ENCODE data around the gene PBX1. TPM values are rescaled to one million over a fixed set of nuclear protein-coding genes. Genes with fewer than 3 reads are reported as not detected.
A peak's percentile ranks its signal among the peaks of the same experiment; 100 is the strongest.

Gene PBX1
- total RNA-seq, 1 donor from 2014 or later: 29.7 TPM

DNA sequence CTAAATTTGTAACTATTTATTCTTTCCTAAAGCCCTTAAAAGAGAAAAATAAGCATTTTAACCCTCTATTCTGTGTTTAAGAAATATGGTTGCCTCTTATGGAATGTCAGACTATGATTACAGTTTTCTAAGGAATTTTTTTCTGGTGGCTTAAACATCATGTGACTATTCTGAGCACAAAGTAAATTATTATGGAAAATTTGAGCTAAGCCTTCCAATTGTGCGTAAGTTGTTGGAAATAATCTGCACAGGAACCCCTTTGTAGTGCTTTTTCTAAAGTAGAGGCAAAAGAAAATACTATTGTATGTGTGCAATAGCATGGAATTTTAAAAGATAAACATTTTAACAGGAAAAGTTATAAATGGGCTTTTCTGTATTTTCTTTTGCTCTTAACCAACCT is 254.8 kb downstream of the PBX1 start:
- Mint-ChIP-seq H3K36me3 (ENCODE audit: unreplicated experiment) (peaks cover 15% of the 10 kb centered on the region), H3K27me3 (ENCODE audit: unreplicated experiment) (no peaks in the 10 kb centered on the region), H3K4me1 (ENCODE audit: unreplicated experiment) (peaks cover 4% of the 10 kb centered on the region), H3K4me3 (ENCODE audit: unreplicated experiment) (no peak overlapping the region), H3K9me3 (ENCODE audit: unreplicated experiment) (peaks cover 4% of the 10 kb centered on the region), H3K27ac (ENCODE audit: unreplicated experiment) (no peak overlapping the region)
- DNase-seq (ENCODE audit: extremely low spot score, unreplicated experiment): no peak
- no peak for TF ChIP-seq CTCF (IDR thresholded peaks at IDR 0.05)

GRCh38 chr1:164821648-164822047 is 262.7 kb downstream of the PBX1 start:
- no peak overlapping the region for H3K27ac Mint-ChIP-seq (ENCODE audit: unreplicated experiment)
- peaks cover 14% of the 10 kb centered on the region for H3K4me1 Mint-ChIP-seq (ENCODE audit: unreplicated experiment)
- H3K4me3 Mint-ChIP-seq (ENCODE audit: unreplicated experiment): no peak overlapping the region
- DNase-seq (ENCODE audit: extremely low spot score, unreplicated experiment): no peak
- TF ChIP-seq CTCF (IDR thresholded peaks at IDR 0.05): no peak
- peaks cover 11% of the 10 kb centered on the region for H3K36me3 Mint-ChIP-seq (ENCODE audit: unreplicated experiment)
- no peaks in the 10 kb centered on the region for H3K27me3 Mint-ChIP-seq (ENCODE audit: unreplicated experiment)
- peaks cover 3% of the 10 kb centered on the region for H3K9me3 Mint-ChIP-seq (ENCODE audit: unreplicated experiment)

GRCh38 chr1:164823486-164824279 is 264.7 kb downstream of the PBX1 start:
- H3K4me3 Mint-ChIP-seq (ENCODE audit: unreplicated experiment): no peak overlapping the region
- peaks cover 3% of the 10 kb centered on the region for H3K9me3 Mint-ChIP-seq (ENCODE audit: unreplicated experiment)
- H3K27me3 Mint-ChIP-seq (ENCODE audit: unreplicated experiment): no peaks in the 10 kb centered on the region
- peaks cover 14% of the 10 kb centered on the region for H3K4me1 Mint-ChIP-seq (ENCODE audit: unreplicated experiment)
- TF ChIP-seq CTCF (IDR thresholded peaks at IDR 0.05): no peak
- peaks cover 11% of the 10 kb centered on the region for H3K36me3 Mint-ChIP-seq (ENCODE audit: unreplicated experiment)
- DNase-seq (ENCODE audit: extremely low spot score, unreplicated experiment): no peak
- peak overlapping the region; percentile 10 for H3K27ac Mint-ChIP-seq (ENCODE audit: unreplicated experiment)

DNA sequence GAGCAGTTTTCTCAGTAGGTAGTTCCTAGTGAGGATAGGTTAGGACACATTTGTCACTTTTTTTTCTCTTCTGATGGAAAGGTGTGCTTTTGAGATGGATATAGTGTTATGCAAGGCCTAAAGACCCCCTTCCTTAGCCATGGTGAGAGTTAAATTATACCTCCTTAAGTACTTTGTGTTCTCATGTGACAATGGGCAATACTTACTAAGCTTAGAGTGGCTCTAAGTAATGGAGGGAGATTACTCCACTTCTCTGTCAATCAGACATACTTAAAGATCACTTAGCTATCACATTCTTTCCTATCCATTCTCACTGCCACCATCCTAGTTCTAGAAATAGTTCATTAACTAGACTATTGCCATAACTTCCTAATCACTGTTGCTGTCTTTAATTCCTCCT is 265.6 kb downstream of the PBX1 start:
- no peak overlapping the region for H3K4me3 Mint-ChIP-seq (ENCODE audit: unreplicated experiment)
- peaks cover 11% of the 10 kb centered on the region for H3K36me3 Mint-ChIP-seq (ENCODE audit: unreplicated experiment)
- no peaks in the 10 kb centered on the region for H3K27me3 Mint-ChIP-seq (ENCODE audit: unreplicated experiment)
- H3K9me3 Mint-ChIP-seq (ENCODE audit: unreplicated experiment): peaks cover under 1% of the 10 kb centered on the region
- H3K4me1 Mint-ChIP-seq (ENCODE audit: unreplicated experiment): peaks cover 14% of the 10 kb centered on the region
- TF ChIP-seq CTCF (IDR thresholded peaks at IDR 0.05): no peak
- no peak overlapping the region for H3K27ac Mint-ChIP-seq (ENCODE audit: unreplicated experiment)
- no peak for DNase-seq (ENCODE audit: extremely low spot score, unreplicated experiment)

- no peaks in the 10 kb centered on the region for H3K36me3 Mint-ChIP-seq (ENCODE audit: unreplicated experiment)
- H3K4me3 Mint-ChIP-seq (ENCODE audit: unreplicated experiment): no peak overlapping the region
- no peaks in the 10 kb centered on the region for H3K27me3 Mint-ChIP-seq (ENCODE audit: unreplicated experiment)
- H3K4me1 Mint-ChIP-seq (ENCODE audit: unreplicated experiment): no peaks in the 10 kb centered on the region
- H3K27ac Mint-ChIP-seq (ENCODE audit: unreplicated experiment): no peak overlapping the region
- no peak for DNase-seq (ENCODE audit: extremely low spot score, unreplicated experiment)
- H3K9me3 Mint-ChIP-seq (ENCODE audit: unreplicated experiment): no peaks in the 10 kb centered on the region
- no peak for TF ChIP-seq CTCF (IDR thresholded peaks at IDR 0.05)
These were observed 271.6 kb downstream of the PBX1 start for GRCh38 chr1:164830628-164831027.

Data from osteocyte (in vitro differentiated cells).